Esophagus mucosa (tissue), 1 donor: ENCODE results near the gene CNIH1. TPM values are rescaled to one million over a fixed set of nuclear protein-coding genes. Genes with fewer than 3 reads are reported as not detected.
"Not testable (repeated sequence)": the region's sequence is repeated elsewhere in the genome, so short reads cannot be mapped to it uniquely, and the experiment has no call there.

Source experiments
- ATAC-seq: fragments of 200-7000 bp; cut with Tn5 transposase; one replicate; pipeline ENCODE4 v1.9.1; 2020
- total RNA-seq: library from RNA; stranded (reverse); gene quantifications from one replicate; pipeline ENCODE4 v1.2.4, GENCODE V29; 2023
- donor health status: DM: yes; HTN: yes; CAD: no.

CNIH1 gene
- total RNA-seq, 1 donor from 2014 or later = 98.0 TPM

- ATAC-seq = no peak
Observed at GRCh38 chr14:54465654-54466053, 24.5 kb upstream of the CNIH1 start.

GRCh38 chr14:54462048-54462447, 20.9 kb upstream of the CNIH1 start:
- no peak for ATAC-seq

GRCh38 chr14:54459106-54459505, 17.9 kb upstream of the CNIH1 start:
- no peak for ATAC-seq

GRCh38 chr14:54458536-54458935, 17.4 kb upstream of the CNIH1 start:
- not testable (repeated sequence) for ATAC-seq

- no peak for ATAC-seq
Observed at GRCh38 chr14:54457609-54457996, 16.4 kb upstream of the CNIH1 start.

GRCh38 chr14:54456820-54457608, 15.8 kb upstream of the CNIH1 start:
- ATAC-seq = not testable (repeated sequence)

GRCh38 chr14:54455363-54455762, 14.2 kb upstream of the CNIH1 start:
- ATAC-seq = no peak

GRCh38 chr14:54453990-54454389, 12.8 kb upstream of the CNIH1 start:
- peak; percentile 87 for ATAC-seq

GRCh38 chr14:54453252-54453651, 12.1 kb upstream of the CNIH1 start:
- peak; percentile 74 for ATAC-seq

GRCh38 chr14:54451961-54452360, 10.8 kb upstream of the CNIH1 start:
- ATAC-seq = no peak

- no peak for ATAC-seq
Observed at GRCh38 chr14:54451121-54451601, 10.0 kb upstream of the CNIH1 start.

- no peak for ATAC-seq
Observed at GRCh38 chr14:54450535-54450934, 9.4 kb upstream of the CNIH1 start.

- peak; percentile 90 for ATAC-seq
Observed at GRCh38 chr14:54447231-54447692, 6.1 kb upstream of the CNIH1 start.

GRCh38 chr14:54446161-54446693, 5.1 kb upstream of the CNIH1 start:
- ATAC-seq = peak; percentile 56

- no peak for ATAC-seq
Observed at GRCh38 chr14:54444681-54445080, 3.5 kb upstream of the CNIH1 start.

GRCh38 chr14:54443981-54444380, 2.8 kb upstream of the CNIH1 start:
- ATAC-seq = no peak

- ATAC-seq = not testable (repeated sequence)
Observed at GRCh38 chr14:54442961-54443360, 1.8 kb upstream of the CNIH1 start.

GRCh38 chr14:54440476-54440872, 700 bp downstream of the CNIH1 start:
- ATAC-seq = no peak

- ATAC-seq = no peak
Observed at GRCh38 chr14:54440037-54440436, 1.1 kb downstream of the CNIH1 start.

GRCh38 chr14:54438703-54439102, 2.5 kb downstream of the CNIH1 start:
- ATAC-seq = no peak

GRCh38 chr14:54437954-54438353, 3.2 kb downstream of the CNIH1 start:
- not testable (repeated sequence) for ATAC-seq

- ATAC-seq = peak; percentile 31
Observed at GRCh38 chr14:54435500-54435981, 5.6 kb downstream of the CNIH1 start.

- ATAC-seq = no peak
Observed at GRCh38 chr14:54428527-54428926, 12.6 kb downstream of the CNIH1 start.

GRCh38 chr14:54427871-54428270, 13.3 kb downstream of the CNIH1 start:
- no peak for ATAC-seq
